BE2C (cell line): ENCODE results near the gene RNF220.

ENCODE experiments used
- DNase-seq: peaks from one replicate; pipeline ENCODE4 v3.0.0-alpha.2; 2020
- H3K27me3 ChIP-seq: fragments of 250-450 bp; sonication (Bioruptor Pico); 2 replicates; pipeline ENCODE4 v1.5.1; 2020; ENCODE audit warnings: mild to moderate bottlenecking
- H3K36me3 ChIP-seq: fragments of 250-450 bp; sonication (Bioruptor Pico); 2 replicates; pipeline ENCODE4 v1.5.1; 2020; ENCODE audit warnings: mild to moderate bottlenecking
- H3K4me1 ChIP-seq: fragments of 250-450 bp; sonication (Bioruptor Pico); 2 replicates; pipeline ENCODE4 v1.5.1; 2020
- H3K4me3 ChIP-seq: 2 replicates; pipeline ENCODE4 v1.5.1; 2011; ENCODE audit warnings: low read depth, low read length
- H3K9me3 ChIP-seq: fragments of 250-450 bp; sonication (Bioruptor Pico); 2 replicates; pipeline ENCODE4 v1.5.1; 2020
- TF ChIP-seq, protein P1 (sequence below): IDR thresholded peaks from 2 replicates; pipeline ENCODE4 v1.5.1; 2012; ENCODE audit warnings: mild to moderate bottlenecking, low read depth, low read length

Gene RNF220

DNA sequence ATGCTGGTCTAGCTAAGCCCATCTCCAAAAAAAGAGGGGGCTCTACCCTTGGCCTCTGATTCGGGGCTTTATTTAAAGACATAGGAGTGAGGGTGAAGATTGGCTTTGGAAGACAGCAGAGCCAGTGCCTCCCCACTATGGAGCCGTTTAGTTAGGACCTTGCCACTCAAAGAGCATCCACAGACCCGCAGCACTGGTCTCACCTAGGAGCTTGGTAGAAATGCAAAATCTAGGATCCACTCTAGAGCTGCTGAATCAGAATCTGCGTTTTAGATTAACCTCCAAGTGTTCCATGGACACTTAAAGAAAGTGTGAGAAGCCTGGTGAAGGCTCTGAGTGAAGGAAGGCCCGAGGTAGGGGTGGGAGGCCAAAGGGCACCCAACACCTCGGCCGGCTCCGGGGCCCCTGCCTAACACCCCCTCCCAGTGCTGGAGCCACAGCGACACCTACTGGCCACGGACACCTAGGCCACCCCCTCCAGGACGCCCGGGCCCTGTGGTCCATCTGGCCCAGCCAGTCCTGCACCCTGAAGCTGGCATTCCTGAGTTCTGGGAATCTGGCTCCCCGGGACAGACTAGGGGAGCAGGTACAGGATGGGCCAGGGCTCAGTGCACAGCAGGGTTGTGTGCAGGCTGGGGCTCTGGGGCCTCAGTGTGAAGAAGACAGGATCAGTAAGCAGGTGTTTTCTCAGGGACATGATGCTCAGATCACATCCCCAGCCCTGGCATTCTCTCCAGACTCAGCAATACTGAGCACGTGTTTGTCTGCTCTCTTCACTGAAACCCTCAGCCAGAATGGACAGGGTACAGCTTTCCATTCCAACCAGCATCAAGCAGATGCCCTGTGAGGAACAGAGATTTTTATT lies 190.0 kb downstream of the RNF220 start:
- TF ChIP-seq, protein P1, sequence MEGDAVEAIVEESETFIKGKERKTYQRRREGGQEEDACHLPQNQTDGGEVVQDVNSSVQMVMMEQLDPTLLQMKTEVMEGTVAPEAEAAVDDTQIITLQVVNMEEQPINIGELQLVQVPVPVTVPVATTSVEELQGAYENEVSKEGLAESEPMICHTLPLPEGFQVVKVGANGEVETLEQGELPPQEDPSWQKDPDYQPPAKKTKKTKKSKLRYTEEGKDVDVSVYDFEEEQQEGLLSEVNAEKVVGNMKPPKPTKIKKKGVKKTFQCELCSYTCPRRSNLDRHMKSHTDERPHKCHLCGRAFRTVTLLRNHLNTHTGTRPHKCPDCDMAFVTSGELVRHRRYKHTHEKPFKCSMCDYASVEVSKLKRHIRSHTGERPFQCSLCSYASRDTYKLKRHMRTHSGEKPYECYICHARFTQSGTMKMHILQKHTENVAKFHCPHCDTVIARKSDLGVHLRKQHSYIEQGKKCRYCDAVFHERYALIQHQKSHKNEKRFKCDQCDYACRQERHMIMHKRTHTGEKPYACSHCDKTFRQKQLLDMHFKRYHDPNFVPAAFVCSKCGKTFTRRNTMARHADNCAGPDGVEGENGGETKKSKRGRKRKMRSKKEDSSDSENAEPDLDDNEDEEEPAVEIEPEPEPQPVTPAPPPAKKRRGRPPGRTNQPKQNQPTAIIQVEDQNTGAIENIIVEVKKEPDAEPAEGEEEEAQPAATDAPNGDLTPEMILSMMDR: peak; percentile 75
- peak; percentile 71 for DNase-seq
- Histone ChIP-seq H3K9me3 (no peaks in the 10 kb centered on the region), H3K36me3 (no peaks in the 10 kb centered on the region), H3K4me1 (no peaks in the 10 kb centered on the region), H3K4me3 (no peak overlapping the region), H3K27me3 (peaks cover 25% of the 10 kb centered on the region)

DNA sequence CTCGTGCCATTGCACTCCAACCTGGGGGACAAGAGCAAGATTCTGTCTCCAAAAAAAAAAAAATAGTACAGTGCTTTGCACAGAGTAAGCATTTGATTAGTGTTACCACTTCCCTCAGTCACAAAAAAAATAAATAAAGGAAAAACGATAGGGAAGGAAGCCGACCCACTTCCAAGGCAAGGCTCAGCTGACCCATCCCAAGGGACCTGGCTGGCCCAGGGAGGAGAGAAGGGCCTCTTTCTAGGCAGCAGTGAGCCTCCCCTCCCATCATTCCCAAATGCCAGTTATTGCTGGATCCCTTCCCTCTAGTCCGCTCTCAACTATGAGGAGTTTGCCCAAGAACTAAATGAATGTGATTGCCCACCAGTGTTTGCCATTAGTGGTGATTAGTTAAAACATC lies 191.5 kb downstream of the RNF220 start:
- Histone ChIP-seq H3K36me3 (no peaks in the 10 kb centered on the region), H3K4me3 (no peak overlapping the region), H3K9me3 (no peaks in the 10 kb centered on the region), H3K4me1 (no peaks in the 10 kb centered on the region), H3K27me3 (peaks cover 39% of the 10 kb centered on the region)
- DNase-seq: no peak
- TF ChIP-seq, protein P1: no peak

DNA sequence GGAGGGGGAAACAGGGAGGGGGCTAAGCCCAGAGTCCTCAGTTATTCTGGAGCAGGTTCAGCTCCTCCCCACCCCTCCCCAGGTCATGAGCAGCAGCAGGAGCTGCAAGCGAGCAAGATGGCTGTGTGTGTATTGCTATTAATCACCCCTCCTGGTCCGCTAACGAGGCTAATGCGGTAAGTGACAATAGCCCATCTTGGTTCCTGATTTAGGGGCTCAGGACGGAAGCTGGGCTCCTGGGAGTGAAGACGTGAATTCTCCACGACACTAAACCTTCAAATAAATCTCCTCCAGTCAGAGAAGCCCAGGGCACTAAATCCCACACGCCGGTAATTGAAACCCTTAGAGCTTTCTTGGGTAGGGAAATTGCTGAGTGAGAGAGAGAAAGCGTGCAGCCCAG lies 193.1 kb downstream of the RNF220 start:
- TF ChIP-seq, protein P1: no peak
- Histone ChIP-seq H3K4me3 (no peak overlapping the region), H3K36me3 (no peaks in the 10 kb centered on the region), H3K4me1 (peaks cover under 1% of the 10 kb centered on the region), H3K9me3 (no peaks in the 10 kb centered on the region), H3K27me3 (peaks cover 51% of the 10 kb centered on the region)
- no peak for DNase-seq

DNA sequence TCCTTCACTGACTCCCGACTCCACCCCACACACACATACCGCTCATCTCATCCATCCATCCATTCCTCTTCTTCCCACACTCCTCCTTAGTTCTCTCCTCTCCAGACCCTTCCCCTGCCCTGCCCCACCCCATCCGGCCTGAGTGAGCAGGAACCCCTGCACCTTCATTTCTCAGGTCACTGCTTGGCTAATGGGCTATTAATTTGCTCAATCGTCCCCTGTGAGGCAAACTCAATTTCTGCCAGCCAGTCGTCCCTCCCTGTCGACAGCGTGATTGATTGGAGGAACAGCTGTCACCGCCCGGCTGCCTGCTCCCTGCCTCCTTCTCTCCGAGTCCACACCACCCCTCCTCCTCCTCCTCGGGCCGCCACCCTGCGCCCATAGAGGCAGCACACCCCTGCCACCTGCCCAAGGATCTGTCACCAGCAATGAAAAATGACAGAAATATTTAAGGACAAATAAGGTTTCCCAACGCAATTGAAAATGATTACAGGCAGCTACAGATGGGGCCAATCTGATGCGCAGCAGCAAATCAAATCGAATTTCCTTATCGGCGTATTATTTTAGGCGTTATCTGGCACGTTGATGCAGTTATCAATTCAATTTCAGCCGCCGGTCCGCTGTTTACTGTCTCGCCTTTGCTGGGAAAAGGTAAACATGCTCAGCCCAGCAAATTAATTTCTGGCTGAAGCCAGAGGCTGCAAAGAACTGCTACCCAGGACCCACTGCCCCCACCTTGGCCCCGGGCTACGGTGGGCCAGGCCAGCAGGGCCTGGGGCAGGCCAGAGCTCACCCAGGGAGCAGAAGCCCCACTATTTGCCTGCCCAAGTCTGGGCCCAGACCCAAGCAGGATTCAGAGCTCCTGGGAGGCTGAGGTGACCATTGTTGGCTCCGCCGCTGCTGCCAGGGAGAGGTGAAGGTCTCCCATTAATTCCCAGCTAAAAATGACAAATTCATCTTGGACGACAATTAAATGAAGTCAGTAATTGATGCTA lies 197.9 kb downstream of the RNF220 start:
- TF ChIP-seq, protein P1: no peak
- Histone ChIP-seq H3K9me3 (no peaks in the 10 kb centered on the region), H3K36me3 (no peaks in the 10 kb centered on the region), H3K4me3 (no peak overlapping the region), H3K4me1 (peaks cover 6% of the 10 kb centered on the region), H3K27me3 (peaks cover 65% of the 10 kb centered on the region)
- peak; percentile 48 for DNase-seq

DNA sequence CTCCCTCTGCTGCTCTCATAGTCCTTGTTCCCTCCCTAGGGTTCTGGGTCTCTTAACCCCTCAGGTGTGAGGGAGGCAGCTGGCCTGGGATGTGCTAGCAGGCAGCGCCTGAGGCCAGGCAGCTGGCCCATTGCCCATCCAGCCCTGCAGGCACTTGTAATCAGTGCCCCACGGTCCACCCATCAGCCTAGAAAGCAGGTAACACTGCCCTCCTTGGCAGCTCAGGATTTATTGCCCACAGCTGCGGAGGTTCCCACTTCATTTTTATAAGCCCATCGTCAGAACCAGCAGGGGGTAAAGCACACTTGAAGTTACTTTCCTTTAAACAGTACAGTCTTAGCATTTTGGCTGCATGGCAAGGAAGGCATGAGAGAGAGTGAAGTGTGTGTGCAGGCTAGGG lies 198.7 kb downstream of the RNF220 start:
- Histone ChIP-seq H3K4me1 (peaks cover 6% of the 10 kb centered on the region), H3K9me3 (no peaks in the 10 kb centered on the region), H3K27me3 (peaks cover 61% of the 10 kb centered on the region), H3K4me3 (no peak overlapping the region), H3K36me3 (no peaks in the 10 kb centered on the region)
- no peak for DNase-seq
- TF ChIP-seq, protein P1: no peak
